HepG2 (cell line): ENCODE results near the gene HIBADH. TPM values are rescaled to one million over a fixed set of nuclear protein-coding genes. Genes with fewer than 3 reads are reported as not detected.
A peak's percentile ranks its signal among the peaks of the same experiment; 100 is the strongest.

Experiments
- ATF6 ChIP-seq: sonication (generic); formaldehyde crosslinking; conservative IDR thresholded peaks from 2 replicates; pipeline ENCODE4 v1.4.0; 2020; ENCODE audit warnings: missing genetic modification reagents
- ATRX ChIP-seq: sonication (generic); formaldehyde crosslinking; IDR thresholded peaks from 2 replicates; pipeline ENCODE4 v1.4.0; 2020; ENCODE audit warnings: missing genetic modification reagents, borderline replicate concordance
- FOXA1 ChIP-seq, 2 experiments: fragments of 450-650 bp in 1 of 2; sonication (generic) in 1 of 2; formaldehyde crosslinking in 1 of 2; IDR thresholded peaks; 2 replicates each; pipeline versions ENCODE4 v1.4.0 to v1.6.1; 2016 to 2020; ENCODE audit warnings: missing genetic modification reagents in 1 of 2
- HES4 ChIP-seq: sonication (generic); formaldehyde crosslinking; IDR thresholded peaks from 2 replicates; pipeline ENCODE4 v1.9.0; 2021; ENCODE audit warnings: mild to moderate bottlenecking, missing genetic modification reagents, borderline replicate concordance
- KMT2A ChIP-seq: sonication (generic); formaldehyde crosslinking; IDR thresholded peaks from 2 replicates; pipeline ENCODE4 v1.4.0; 2020; ENCODE audit warnings: missing genetic modification reagents
- MAZ ChIP-seq, 2 experiments: sonication (generic) in 1 of 2; formaldehyde crosslinking in 1 of 2; IDR thresholded peaks; 2 replicates each; pipeline versions ENCODE4 v1.5.0 to v1.6.1; 2012 to 2020; ENCODE audit warnings: low read depth in 2 of 2, mild to moderate bottlenecking in 2 of 2, borderline replicate concordance in 1 of 2, improper control_type of control experiment in 1 of 2, low read length in 1 of 2, missing genetic modification reagents in 1 of 2, moderate library complexity in 1 of 2
- MEIS1 ChIP-seq: sonication (generic); formaldehyde crosslinking; IDR thresholded peaks from 2 replicates; pipeline ENCODE4 v1.9.0; 2021; ENCODE audit warnings: mild to moderate bottlenecking, missing genetic modification reagents, moderate library complexity, borderline replicate concordance
- MLLT10 ChIP-seq: sonication (generic); formaldehyde crosslinking; IDR thresholded peaks from 2 replicates; pipeline ENCODE4 v1.4.0; 2020; ENCODE audit warnings: missing genetic modification reagents
- NFIC ChIP-seq: IDR thresholded peaks from 2 replicates; pipeline ENCODE4 v1.6.1; 2012; ENCODE audit warnings: mild to moderate bottlenecking, low read length, inconsistent platforms
- PRPF4 ChIP-seq: fragments of 200-400 bp; formaldehyde crosslinking; IDR thresholded peaks from 2 replicates; pipeline ENCODE4 v1.6.1; 2016; ENCODE audit warnings: low read length, low read depth; ENCODE audit not compliant: poor library complexity, severe bottlenecking
- SMAD1 ChIP-seq: sonication (generic); formaldehyde crosslinking; IDR thresholded peaks from 2 replicates; pipeline ENCODE4 v1.4.0; 2020; ENCODE audit warnings: missing genetic modification reagents, low read depth, mild to moderate bottlenecking, borderline replicate concordance
- SRSF9 ChIP-seq: fragments of 200-400 bp; formaldehyde crosslinking; IDR thresholded peaks from 2 replicates; pipeline ENCODE4 v1.6.1; 2018; ENCODE audit warnings: borderline replicate concordance, mild to moderate bottlenecking, low read depth, low read length; ENCODE audit not compliant: insufficient read depth, poor library complexity, severe bottlenecking
- WIZ ChIP-seq: sonication (generic); formaldehyde crosslinking; IDR thresholded peaks from 2 replicates; pipeline ENCODE4 v1.5.1; 2020; ENCODE audit warnings: mild to moderate bottlenecking, missing genetic modification reagents
- ZBTB42 ChIP-seq: sonication (generic); formaldehyde crosslinking; IDR thresholded peaks from 2 replicates; pipeline ENCODE4 v1.5.0; 2020; ENCODE audit warnings: mild to moderate bottlenecking, missing genetic modification reagents
- ZNF12 ChIP-seq: sonication (generic); formaldehyde crosslinking; IDR thresholded peaks from 2 replicates; pipeline ENCODE4 v1.5.0; 2020; ENCODE audit warnings: missing genetic modification reagents
- ZNF333 ChIP-seq: sonication (generic); formaldehyde crosslinking; IDR thresholded peaks from 2 replicates; pipeline ENCODE4 v1.4.0; 2020; ENCODE audit warnings: mild to moderate bottlenecking, missing genetic modification reagents, borderline replicate concordance
- ZNF674 ChIP-seq: sonication (generic); formaldehyde crosslinking; IDR thresholded peaks from 2 replicates; pipeline ENCODE4 v1.5.0; 2020; ENCODE audit warnings: low read depth, mild to moderate bottlenecking, missing genetic modification reagents
- ZNF766 ChIP-seq: sonication (generic); formaldehyde crosslinking; IDR thresholded peaks from 2 replicates; pipeline ENCODE4 v1.5.0; 2020; ENCODE audit warnings: missing genetic modification reagents, borderline replicate concordance
- ZNF83 ChIP-seq: sonication (generic); formaldehyde crosslinking; IDR thresholded peaks from 2 replicates; pipeline ENCODE4 v1.4.0; 2020; ENCODE audit warnings: missing genetic modification reagents, mild to moderate bottlenecking, borderline replicate concordance
- ZSCAN21 ChIP-seq: sonication (generic); formaldehyde crosslinking; IDR thresholded peaks from 2 replicates; pipeline ENCODE4 v1.8.0; 2022; ENCODE audit warnings: mild to moderate bottlenecking, missing genetic modification reagents, moderate library complexity, borderline replicate concordance
- polyA plus RNA-seq, 8 experiments: library from polyadenylated mRNA; depleted of rRNA in 3 of 8; stranded (reverse) in 7 of 8; unstranded in 1 of 8; fragments of >200 nt; fragmentation: Illumina TruSeq in 4 of 8; extraction: Trizol in 4 of 8; gene quantifications; 2 replicates each; pipeline versions ENCODE4 v1.2.1 to v1.2.3, GENCODE V29; 2011 to 2016; ENCODE audit warnings: low read depth in 4 of 8, missing spikeins in 1 of 8, mixed read lengths in 1 of 8; ENCODE audit not compliant: insufficient read depth in 1 of 8
- total RNA-seq, 5 experiments: library from RNA; depleted of rRNA; stranded (reverse); fragments of >200 nt; fragmentation: Illumina TruSeq; extraction: Trizol; gene quantifications; 2 replicates each; pipeline ENCODE4 v1.2.3, GENCODE V29; 2016; ENCODE audit warnings: low read depth in 1 of 5
- TF ChIP-seq, protein P1 (sequence below): sonication (generic); formaldehyde crosslinking; IDR thresholded peaks from 2 replicates; pipeline ENCODE4 v1.5.1; 2020; ENCODE audit warnings: mild to moderate bottlenecking, missing genetic modification reagents, borderline replicate concordance

HIBADH gene
- total and polyA plus RNA-seq, 2 of the 13 experiments (the other 11 are each of a cell fraction or from before 2014, with no cell fraction given), result 49.9 to 59.5 TPM

- TF ChIP-seq MEIS1 (CRISPR knock-in tag) (no peak; the same call in 1 of the 2 replicates), ZNF674 (CRISPR knock-in tag) (no peak; the same call in 1 of the 2 replicates), MLLT10 (CRISPR knock-in tag) (no peak), MAZ (IDR thresholded peaks at IDR 0.05; ENCODE audit: borderline replicate concordance, low read depth, low read length) (peak; percentile 94), MAZ (CRISPR knock-in tag; IDR thresholded peaks at IDR 0.05; ENCODE audit: low read depth) (peak; percentile 90), ATF6 (no peak), ZNF766 (no peak), ZNF333 (CRISPR knock-in tag) (peak; percentile 23; the same call in 1 of the 2 replicates), ZNF12 (no peak), ZBTB42 (CRISPR knock-in tag) (no peak), FOXA1 (IDR thresholded peaks at IDR 0.05) (peak; percentile 74), FOXA1 (CRISPR knock-in tag; IDR thresholded peaks at IDR 0.05) (peak; percentile 99), NFIC (no peak), SMAD1 (no peak), PRPF4 (no peak), KMT2A (CRISPR knock-in tag) (peak; percentile 44; the same call in 1 of the 2 replicates), WIZ (CRISPR knock-in tag) (0 out of 2 replicates have a peak, but pooled peaks have one; percentile 55), ZSCAN21 (peak; percentile 45; the same call in 1 of the 2 replicates), ATRX (CRISPR knock-in tag) (no peak), SRSF9 (no peak), ZNF83 (CRISPR knock-in tag) (no peak; the same call in 1 of the 2 replicates), HES4 (peak; percentile 48; the same call in 1 of the 2 replicates)
- TF ChIP-seq, protein P1, sequence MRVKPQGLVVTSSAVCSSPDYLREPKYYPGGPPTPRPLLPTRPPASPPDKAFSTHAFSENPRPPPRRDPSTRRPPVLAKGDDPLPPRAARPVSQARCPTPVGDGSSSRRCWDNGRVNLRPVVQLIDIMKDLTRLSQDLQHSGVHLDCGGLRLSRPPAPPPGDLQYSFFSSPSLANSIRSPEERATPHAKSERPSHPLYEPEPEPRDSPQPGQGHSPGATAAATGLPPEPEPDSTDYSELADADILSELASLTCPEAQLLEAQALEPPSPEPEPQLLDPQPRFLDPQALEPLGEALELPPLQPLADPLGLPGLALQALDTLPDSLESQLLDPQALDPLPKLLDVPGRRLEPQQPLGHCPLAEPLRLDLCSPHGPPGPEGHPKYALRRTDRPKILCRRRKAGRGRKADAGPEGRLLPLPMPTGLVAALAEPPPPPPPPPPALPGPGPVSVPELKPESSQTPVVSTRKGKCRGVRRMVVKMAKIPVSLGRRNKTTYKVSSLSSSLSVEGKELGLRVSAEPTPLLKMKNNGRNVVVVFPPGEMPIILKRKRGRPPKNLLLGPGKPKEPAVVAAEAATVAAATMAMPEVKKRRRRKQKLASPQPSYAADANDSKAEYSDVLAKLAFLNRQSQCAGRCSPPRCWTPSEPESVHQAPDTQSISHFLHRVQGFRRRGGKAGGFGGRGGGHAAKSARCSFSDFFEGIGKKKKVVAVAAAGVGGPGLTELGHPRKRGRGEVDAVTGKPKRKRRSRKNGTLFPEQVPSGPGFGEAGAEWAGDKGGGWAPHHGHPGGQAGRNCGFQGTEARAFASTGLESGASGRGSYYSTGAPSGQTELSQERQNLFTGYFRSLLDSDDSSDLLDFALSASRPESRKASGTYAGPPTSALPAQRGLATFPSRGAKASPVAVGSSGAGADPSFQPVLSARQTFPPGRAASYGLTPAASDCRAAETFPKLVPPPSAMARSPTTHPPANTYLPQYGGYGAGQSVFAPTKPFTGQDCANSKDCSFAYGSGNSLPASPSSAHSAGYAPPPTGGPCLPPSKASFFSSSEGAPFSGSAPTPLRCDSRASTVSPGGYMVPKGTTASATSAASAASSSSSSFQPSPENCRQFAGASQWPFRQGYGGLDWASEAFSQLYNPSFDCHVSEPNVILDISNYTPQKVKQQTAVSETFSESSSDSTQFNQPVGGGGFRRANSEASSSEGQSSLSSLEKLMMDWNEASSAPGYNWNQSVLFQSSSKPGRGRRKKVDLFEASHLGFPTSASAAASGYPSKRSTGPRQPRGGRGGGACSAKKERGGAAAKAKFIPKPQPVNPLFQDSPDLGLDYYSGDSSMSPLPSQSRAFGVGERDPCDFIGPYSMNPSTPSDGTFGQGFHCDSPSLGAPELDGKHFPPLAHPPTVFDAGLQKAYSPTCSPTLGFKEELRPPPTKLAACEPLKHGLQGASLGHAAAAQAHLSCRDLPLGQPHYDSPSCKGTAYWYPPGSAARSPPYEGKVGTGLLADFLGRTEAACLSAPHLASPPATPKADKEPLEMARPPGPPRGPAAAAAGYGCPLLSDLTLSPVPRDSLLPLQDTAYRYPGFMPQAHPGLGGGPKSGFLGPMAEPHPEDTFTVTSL, result no peak
Measured at GRCh38 chr7:27662490-27663205, at the start of gene HIBADH (continued).
